ENCODE data around the gene NME7. TPM values are rescaled to one million over a fixed set of nuclear protein-coding genes. Genes with fewer than 3 reads are reported as not detected.

NME7 gene
- total RNA-seq, 6 experiments from 2014 or later: 2.0 to 6.5 (median 5.3) TPM

DNA sequence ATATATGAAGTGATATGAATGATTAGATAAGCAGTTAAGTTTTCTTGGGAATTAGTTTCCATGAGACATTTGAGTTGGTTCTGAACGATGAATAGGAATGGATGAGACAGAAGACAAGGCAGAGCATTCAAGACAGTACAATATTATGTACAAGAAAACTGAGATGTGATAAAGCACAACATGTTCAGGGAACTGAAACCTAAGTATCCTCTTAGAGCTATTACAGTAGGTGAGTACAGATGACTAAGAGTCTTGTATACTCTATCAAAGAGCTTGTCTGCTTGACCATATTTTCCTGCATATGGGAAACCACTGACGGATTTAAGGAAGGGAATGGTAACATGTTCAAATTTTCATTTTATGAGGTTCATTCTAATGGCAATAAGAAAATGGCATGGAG lies 61.6 kb downstream of the NME7 start:
- no peak for ATAC-seq
- no peak overlapping the region for H3K4me3 ChIP-seq
- H3K4me1 ChIP-seq: no peaks in the 10 kb centered on the region
- TF ChIP-seq CTCF (IDR thresholded peaks at IDR 0.05): no peak
- no peak for TF ChIP-seq POLR2A (IDR thresholded peaks at IDR 0.05)
- no peak overlapping the region for H3K27ac ChIP-seq
- DNase-seq: no peak
- intact Hi-C loops (cut with DNase I): no loop called here
- no peaks in the 10 kb centered on the region for H3K27me3 ChIP-seq
- no peaks in the 10 kb centered on the region for H3K36me3 ChIP-seq
- 82% methylated on average over 2 of the region's 2 CpGs for WGBS (ENCODE audit: insufficient coverage, low coverage, low lambda C conversion rate, missing lambda C conversion rate)
- no peaks in the 10 kb centered on the region for H3K9me3 ChIP-seq

DNA sequence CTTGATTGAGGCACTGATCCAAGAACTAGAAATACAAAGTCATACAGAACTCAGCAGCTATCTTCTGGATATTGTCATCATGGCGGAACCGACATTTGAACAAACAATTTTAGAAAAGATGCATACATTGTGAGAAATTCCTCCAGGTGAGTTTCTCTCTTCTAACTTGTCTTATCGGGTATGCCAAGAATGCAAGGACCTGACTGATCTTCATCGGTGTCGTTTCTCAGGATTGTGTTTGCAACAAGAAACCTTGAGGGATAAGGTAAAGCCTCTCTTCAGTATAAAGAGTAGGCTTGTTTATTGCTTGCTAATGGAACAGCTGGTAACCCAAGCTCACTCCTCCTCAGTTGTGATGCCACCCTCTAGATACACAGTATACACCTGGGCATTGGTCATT lies 62.2 kb downstream of the NME7 start:
- 88% methylated on average over 5 of the region's 5 CpGs for WGBS (ENCODE audit: insufficient coverage, low coverage, low lambda C conversion rate, missing lambda C conversion rate)
- no peaks in the 10 kb centered on the region for H3K9me3 ChIP-seq
- intact Hi-C loops (cut with DNase I): no loop called here

GRCh38 chr1:169300854-169301253 lies 66.7 kb downstream of the NME7 start:
- DNase-seq (no peak), ATAC-seq (no peak)
- Histone ChIP-seq H3K27me3 (no peaks in the 10 kb centered on the region), H3K27ac (no peak overlapping the region), H3K9me3 (no peaks in the 10 kb centered on the region), H3K4me3 (no peak overlapping the region), H3K4me1 (no peaks in the 10 kb centered on the region), H3K36me3 (no peaks in the 10 kb centered on the region)
- intact Hi-C loops (cut with DNase I): no loop called here
- TF ChIP-seq POLR2A (IDR thresholded peaks at IDR 0.05): no peak
- TF ChIP-seq CTCF (IDR thresholded peaks at IDR 0.05): no peak
- WGBS (ENCODE audit: insufficient coverage, low coverage, low lambda C conversion rate, missing lambda C conversion rate): 90% methylated on average over 3 of the region's 3 CpGs

More for the DNA sequence above, 62.2 kb downstream of the NME7 start:
- Histone ChIP-seq H3K27me3 (no peaks in the 10 kb centered on the region), H3K4me3 (no peak overlapping the region), H3K27ac (no peak overlapping the region), H3K4me1 (no peaks in the 10 kb centered on the region), H3K36me3 (no peaks in the 10 kb centered on the region)
- ATAC-seq (no peak), DNase-seq (no peak)
- TF ChIP-seq CTCF (IDR thresholded peaks at IDR 0.05): no peak
- no peak for TF ChIP-seq POLR2A (IDR thresholded peaks at IDR 0.05)

GRCh38 chr1:169298441-169298840 lies 69.2 kb downstream of the NME7 start:
- Histone ChIP-seq H3K4me3 (no peak overlapping the region), H3K9me3 (no peaks in the 10 kb centered on the region), H3K27me3 (no peaks in the 10 kb centered on the region), H3K27ac (no peak overlapping the region), H3K36me3 (no peaks in the 10 kb centered on the region), H3K4me1 (no peaks in the 10 kb centered on the region)
- intact Hi-C loops (cut with DNase I): no loop called here
- WGBS (ENCODE audit: insufficient coverage, low coverage, low lambda C conversion rate, missing lambda C conversion rate): 98% methylated on average over 4 of the region's 4 CpGs
- TF ChIP-seq CTCF (IDR thresholded peaks at IDR 0.05) (no peak), POLR2A (IDR thresholded peaks at IDR 0.05) (no peak)
- DNase-seq (no peak), ATAC-seq (no peak)

DNA sequence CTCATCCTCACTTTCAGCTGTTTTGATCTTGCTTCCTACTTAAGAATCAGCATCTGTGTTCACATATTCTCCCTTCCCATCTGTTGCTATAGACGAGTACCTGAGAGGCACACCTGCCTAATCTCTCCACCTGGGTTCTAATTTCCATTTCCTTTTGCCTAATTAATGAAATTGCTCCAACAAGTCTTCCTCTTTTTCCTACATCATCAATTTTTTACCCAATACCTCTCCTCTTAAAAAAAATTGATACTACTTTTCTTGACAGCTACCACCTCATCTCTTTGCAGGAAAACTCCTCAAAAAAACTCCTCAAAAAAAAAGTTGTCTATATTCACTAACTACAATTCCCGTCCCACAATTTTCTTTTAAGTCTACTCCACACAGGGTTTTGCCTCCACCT lies 71.8 kb downstream of the NME7 start:
- intact Hi-C loops (cut with DNase I): no loop called here
- DNase-seq (no peak), ATAC-seq (no peak)
- Histone ChIP-seq H3K4me3 (no peak overlapping the region), H3K4me1 (no peaks in the 10 kb centered on the region), H3K9me3 (no peaks in the 10 kb centered on the region), H3K27me3 (no peaks in the 10 kb centered on the region), H3K36me3 (no peaks in the 10 kb centered on the region), H3K27ac (no peak overlapping the region)
- TF ChIP-seq CTCF (IDR thresholded peaks at IDR 0.05) (no peak), POLR2A (IDR thresholded peaks at IDR 0.05) (no peak)
- 79% methylated on average over 2 of the region's 2 CpGs for WGBS (ENCODE audit: insufficient coverage, low coverage, low lambda C conversion rate, missing lambda C conversion rate)
